Stimulated activated CD4-positive, alpha-beta T cell treated with anti-CD3 and anti-CD28 coated beads, Interleukin-1b, Interleukin-23, amount 100 ng/mL, for 24 hours (primary cell): Measurements from ENCODE around the gene IL31RA.
"Not testable (repeated sequence)": the region's sequence is repeated elsewhere in the genome, so short reads cannot be mapped to it uniquely, and the experiment has no call there.

Experiments
- DNase-seq, 4 experiments: peaks; one replicate each; pipeline ENCODE4 v3.0.0-alpha.2; 2020; ENCODE audit warnings: low read depth in 4 of 4, low spot score in 1 of 4

IL31RA gene

GRCh38 chr5:55850839-55851674 lies at the start of gene IL31RA:
TSS of gene IL31RA (plus strand) at chr5:55851357. CDS start at chr5:55851571, 214 bp downstream.
- DNase-seq, result no peak

GRCh38 chr5:55808814-55809213 lies 42.3 kb upstream of the IL31RA start:
- not testable (repeated sequence) for DNase-seq

GRCh38 chr5:55815939-55816338 lies 35.2 kb upstream of the IL31RA start:
- not testable (repeated sequence) for DNase-seq

GRCh38 chr5:55816342-55816741 lies 34.8 kb upstream of the IL31RA start:
- no peak for DNase-seq

GRCh38 chr5:55817030-55817429 lies 34.1 kb upstream of the IL31RA start:
- no peak for DNase-seq

GRCh38 chr5:55820488-55820887 lies 30.7 kb upstream of the IL31RA start:
- DNase-seq, result no peak

GRCh38 chr5:55821731-55822512 lies 29.2 kb upstream of the IL31RA start:
- DNase-seq, result no peak

- no peak for DNase-seq
Observed at GRCh38 chr5:55823151-55823796, 27.9 kb upstream of the IL31RA start.

- DNase-seq, result no peak
Observed at GRCh38 chr5:55829956-55830355, 21.2 kb upstream of the IL31RA start.

GRCh38 chr5:55832446-55832845 lies 18.7 kb upstream of the IL31RA start:
- DNase-seq, result no peak

- no peak for DNase-seq
Observed at GRCh38 chr5:55836191-55836590, 15.0 kb upstream of the IL31RA start.

- no peak for DNase-seq
Observed at GRCh38 chr5:55841976-55842375, 9.2 kb upstream of the IL31RA start.

GRCh38 chr5:55847837-55848236 lies 3.3 kb upstream of the IL31RA start:
- no peak for DNase-seq

GRCh38 chr5:55848783-55849182 lies 2.4 kb upstream of the IL31RA start:
- DNase-seq, result no peak

GRCh38 chr5:55851675-55851979 lies 470 bp downstream of the IL31RA start:
- no peak for DNase-seq

- DNase-seq, result no peak
Observed at GRCh38 chr5:55852503-55852902, 1.3 kb downstream of the IL31RA start.

- no peak for DNase-seq
Observed at GRCh38 chr5:55853041-55853670, 2.0 kb downstream of the IL31RA start.

GRCh38 chr5:55853818-55854217 lies 2.7 kb downstream of the IL31RA start:
- no peak for DNase-seq

GRCh38 chr5:55855509-55855908 lies 4.4 kb downstream of the IL31RA start:
- no peak for DNase-seq

GRCh38 chr5:55856516-55857246 lies 5.5 kb downstream of the IL31RA start:
- DNase-seq, result no peak

- no peak for DNase-seq
Observed at GRCh38 chr5:55857247-55857640, 6.1 kb downstream of the IL31RA start.
